DND-41 (cell line): ENCODE measurements around the gene DHX34.

Experiments used
- ATAC-seq: fragments of 200-7000 bp; cut with Tn5 transposase; 3 replicates; pipeline ENCODE4 v1.9.1; 2021; ENCODE audit warnings: low read depth; ENCODE audit not compliant: insufficient read depth
- DNase-seq: peaks from one replicate; pipeline ENCODE4 v3.0.0-alpha.2; 2020
- H2AFZ ChIP-seq: 2 replicates; pipeline ENCODE4 v1.6.0; 2012; ENCODE audit warnings: low read depth, low read length
- H3K27ac ChIP-seq: 2 replicates; pipeline ENCODE4 v1.5.1; 2012; ENCODE audit warnings: low read length, inconsistent platforms
- H3K27me3 ChIP-seq: fragments of 200-600 bp; sonication (generic); 2 replicates; pipeline ENCODE4 v1.6.0; 2012; ENCODE audit warnings: low read length, mild to moderate bottlenecking, inconsistent platforms; ENCODE audit not compliant: insufficient read depth, poor library complexity
- H3K36me3 ChIP-seq: 2 replicates; pipeline ENCODE4 v1.5.1; 2012; ENCODE audit warnings: low read length, inconsistent platforms; ENCODE audit not compliant: insufficient read depth
- H3K4me1 ChIP-seq: 2 replicates; pipeline ENCODE4 v1.5.1; 2012; ENCODE audit warnings: mild to moderate bottlenecking, low read length; ENCODE audit not compliant: insufficient read depth
- H3K4me2 ChIP-seq: 2 replicates; pipeline ENCODE4 v1.6.0; 2012; ENCODE audit warnings: mild to moderate bottlenecking, moderate library complexity, low read length, inconsistent platforms; ENCODE audit not compliant: insufficient read depth
- H3K4me3 ChIP-seq, 2 experiments: fragments of 200-600 bp in 1 of 2; shearing (Covaris generic) in 1 of 2; 2 replicates each; pipeline ENCODE4 v1.5.1; 2012 to 2016; ENCODE audit warnings: inconsistent platforms in 2 of 2, low read length in 2 of 2, mild to moderate bottlenecking in 2 of 2, low read depth in 1 of 2, moderate library complexity in 1 of 2
- H3K79me2 ChIP-seq: 2 replicates; pipeline ENCODE4 v1.6.0; 2012; ENCODE audit warnings: low read length, inconsistent platforms; ENCODE audit not compliant: insufficient read depth
- H3K9ac ChIP-seq: 2 replicates; pipeline ENCODE4 v1.6.0; 2012; ENCODE audit warnings: low read depth, mild to moderate bottlenecking, inconsistent platforms, low read length, moderate library complexity
- H3K9me3 ChIP-seq: 2 replicates; pipeline ENCODE4 v1.5.1; 2012; ENCODE audit warnings: low read length, moderate library complexity, mild to moderate bottlenecking, inconsistent platforms; ENCODE audit not compliant: insufficient read depth, severe bottlenecking
- H4K20me1 ChIP-seq: 2 replicates; pipeline ENCODE4 v1.6.0; 2012; ENCODE audit warnings: low read length; ENCODE audit not compliant: insufficient read depth
- EZH2 ChIP-seq: IDR thresholded peaks from 3 replicates; pipeline ENCODE4 v1.6.1; 2012; ENCODE audit warnings: borderline replicate concordance, low read depth, mild to moderate bottlenecking, moderate library complexity, low read length, inconsistent platforms; ENCODE audit not compliant: severe bottlenecking
- TF ChIP-seq, protein P1 (sequence below): IDR thresholded peaks from 2 replicates; pipeline ENCODE4 v1.5.1; 2012; ENCODE audit warnings: borderline replicate concordance, low read length, moderate library complexity, mild to moderate bottlenecking; ENCODE audit not compliant: poor library complexity, severe bottlenecking; ENCODE audit errors: extremely low read depth

Gene DHX34

DNA sequence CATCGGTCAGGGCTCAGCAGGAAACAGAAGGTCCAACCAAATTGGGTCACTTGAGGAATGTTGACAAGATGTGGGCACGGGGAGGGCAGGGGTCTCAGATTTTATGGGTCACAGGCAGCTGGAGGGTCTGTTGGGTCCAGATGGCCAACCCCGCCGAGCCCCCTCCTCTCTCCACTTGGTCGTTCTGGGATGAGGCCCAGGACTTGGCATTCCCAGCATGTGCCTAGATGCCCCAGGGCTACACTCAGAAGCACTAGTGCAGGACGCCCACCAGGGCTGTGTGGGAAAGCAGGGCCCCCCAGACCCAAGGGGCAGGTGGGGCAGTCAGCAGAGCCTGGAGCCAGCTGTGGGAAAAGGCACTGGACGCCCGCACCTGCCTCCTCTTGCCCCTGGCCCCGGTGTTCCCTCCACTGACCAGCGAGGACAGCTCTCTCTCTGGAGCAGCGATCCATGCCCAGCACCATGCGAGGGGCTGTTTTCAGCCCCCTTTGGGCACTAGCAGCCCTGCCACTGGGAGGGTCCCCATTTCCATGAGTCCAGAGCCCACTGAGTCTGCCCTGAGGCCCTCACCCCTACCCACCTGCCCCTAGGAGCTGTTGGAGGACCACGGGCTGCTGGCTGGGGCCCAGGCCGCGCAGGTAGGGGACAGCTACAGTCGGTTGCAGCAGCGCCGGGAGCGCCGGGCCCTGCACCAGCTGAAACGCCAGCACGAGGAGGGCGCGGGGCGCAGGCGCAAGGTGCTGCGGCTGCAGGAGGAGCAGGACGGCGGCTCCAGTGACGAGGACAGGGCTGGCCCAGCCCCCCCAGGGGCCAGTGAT lies 26.0 kb downstream of the DHX34 start:
- Histone ChIP-seq H3K4me1 (no peaks in the 10 kb centered on the region), H3K27ac (no peak overlapping the region), H3K9ac (no peak overlapping the region), H3K4me3 (no peak overlapping the region), H2AFZ (no peak overlapping the region), H3K36me3 (peaks cover 89% of the 10 kb centered on the region), H3K9me3 (no peaks in the 10 kb centered on the region), H4K20me1 (peaks cover 17% of the 10 kb centered on the region), H3K4me2 (no peak overlapping the region), H3K79me2 (no peaks in the 10 kb centered on the region), H3K27me3 (no peaks in the 10 kb centered on the region)
- TF ChIP-seq, protein P1, sequence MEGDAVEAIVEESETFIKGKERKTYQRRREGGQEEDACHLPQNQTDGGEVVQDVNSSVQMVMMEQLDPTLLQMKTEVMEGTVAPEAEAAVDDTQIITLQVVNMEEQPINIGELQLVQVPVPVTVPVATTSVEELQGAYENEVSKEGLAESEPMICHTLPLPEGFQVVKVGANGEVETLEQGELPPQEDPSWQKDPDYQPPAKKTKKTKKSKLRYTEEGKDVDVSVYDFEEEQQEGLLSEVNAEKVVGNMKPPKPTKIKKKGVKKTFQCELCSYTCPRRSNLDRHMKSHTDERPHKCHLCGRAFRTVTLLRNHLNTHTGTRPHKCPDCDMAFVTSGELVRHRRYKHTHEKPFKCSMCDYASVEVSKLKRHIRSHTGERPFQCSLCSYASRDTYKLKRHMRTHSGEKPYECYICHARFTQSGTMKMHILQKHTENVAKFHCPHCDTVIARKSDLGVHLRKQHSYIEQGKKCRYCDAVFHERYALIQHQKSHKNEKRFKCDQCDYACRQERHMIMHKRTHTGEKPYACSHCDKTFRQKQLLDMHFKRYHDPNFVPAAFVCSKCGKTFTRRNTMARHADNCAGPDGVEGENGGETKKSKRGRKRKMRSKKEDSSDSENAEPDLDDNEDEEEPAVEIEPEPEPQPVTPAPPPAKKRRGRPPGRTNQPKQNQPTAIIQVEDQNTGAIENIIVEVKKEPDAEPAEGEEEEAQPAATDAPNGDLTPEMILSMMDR = no peak
- TF ChIP-seq EZH2 = no peak
- DNase-seq = no peak
- no peak for ATAC-seq

DNA sequence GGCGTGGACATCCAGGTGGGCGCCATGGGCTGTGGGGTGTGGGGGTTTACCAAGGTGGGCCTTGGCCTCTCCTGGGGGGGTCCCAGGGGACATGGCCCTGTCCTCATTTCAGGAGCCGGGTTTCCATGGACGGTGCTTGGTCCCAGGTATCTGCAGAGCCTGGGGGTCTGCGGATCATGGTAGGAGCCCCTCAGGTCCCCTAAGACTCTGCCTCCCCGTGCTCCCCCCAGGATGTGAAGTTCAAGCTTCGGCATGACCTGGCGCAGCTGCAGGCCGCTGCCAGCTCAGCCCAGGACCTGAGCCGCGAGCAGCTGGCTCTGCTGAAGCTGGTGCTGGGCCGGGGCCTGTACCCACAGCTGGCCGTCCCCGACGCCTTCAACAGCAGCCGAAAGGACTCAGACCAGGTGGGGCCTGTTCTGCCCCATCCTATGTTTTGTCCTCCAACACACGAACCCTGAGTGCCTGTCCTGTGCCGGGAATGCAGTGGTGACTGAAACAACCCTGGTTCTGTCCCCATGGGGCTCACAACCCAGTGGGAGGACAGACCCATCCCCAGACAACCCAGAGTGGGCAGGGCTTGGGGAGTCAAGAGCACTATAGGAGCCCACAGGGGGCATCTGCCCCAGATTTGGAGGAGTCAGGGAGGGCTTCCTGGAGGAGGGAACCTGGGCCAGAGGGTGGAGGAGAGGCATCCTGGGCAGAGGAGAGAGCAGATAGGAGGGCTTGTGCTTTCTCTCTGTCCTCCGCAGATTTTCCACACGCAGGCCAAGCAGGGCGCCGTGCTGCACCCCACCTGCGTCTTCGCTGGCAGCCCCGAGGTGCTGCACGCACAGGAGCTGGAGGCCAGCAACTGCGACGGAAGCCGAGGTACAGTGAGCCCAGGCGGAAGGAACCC lies 26.8 kb downstream of the DHX34 start:
- TF ChIP-seq, protein P1 = no peak
- no peak for TF ChIP-seq EZH2
- peaks cover 92% of the 10 kb centered on the region for H3K36me3 ChIP-seq

DNA sequence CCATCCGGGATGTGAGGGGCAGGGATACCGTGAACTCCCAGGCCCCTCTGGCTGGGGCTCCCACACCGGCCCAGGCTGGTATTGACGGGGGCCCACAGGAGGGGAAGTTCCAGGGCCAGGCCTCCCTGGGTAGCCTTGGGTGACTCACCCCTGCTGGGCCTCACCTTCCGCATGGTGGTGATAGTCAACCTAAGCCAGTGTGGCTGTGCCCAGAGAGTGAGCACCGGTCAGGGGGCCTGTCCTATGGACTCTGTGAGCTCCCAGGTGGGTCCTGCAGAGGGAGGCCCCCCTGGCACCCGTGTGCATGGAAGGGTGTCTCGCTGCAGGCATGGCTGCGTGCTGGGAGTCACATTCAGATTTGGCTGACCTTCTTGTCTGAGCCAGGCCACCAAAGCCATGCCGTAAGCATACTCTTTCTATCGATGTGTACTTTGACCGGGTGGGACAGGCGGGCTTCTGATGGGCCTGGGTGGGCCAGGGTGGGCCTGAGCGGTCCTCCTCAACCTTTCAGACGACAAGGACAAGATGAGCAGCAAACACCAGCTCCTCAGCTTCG lies 27.6 kb downstream of the DHX34 start:
- Histone ChIP-seq H3K79me2 (no peaks in the 10 kb centered on the region), H3K4me2 (no peak overlapping the region), H3K36me3 (peaks cover 94% of the 10 kb centered on the region), H3K9ac (no peak overlapping the region), H3K27ac (no peak overlapping the region), H4K20me1 (peaks cover 26% of the 10 kb centered on the region), H3K9me3 (no peaks in the 10 kb centered on the region), H3K4me1 (no peaks in the 10 kb centered on the region), H3K27me3 (no peaks in the 10 kb centered on the region), H2AFZ (no peak overlapping the region), H3K4me3 (no peak overlapping the region)
- DNase-seq = no peak
- ATAC-seq = no peak
- TF ChIP-seq, protein P1 = no peak
- no peak for TF ChIP-seq EZH2

More for the DNA sequence above, 26.8 kb downstream of the DHX34 start:
- DNase-seq (no peak), ATAC-seq (no peak; the same call in 2 of the 3 replicates)
- no peak overlapping the region for H3K4me3 ChIP-seq
- no peaks in the 10 kb centered on the region for H3K4me1 ChIP-seq
- no peaks in the 10 kb centered on the region for H3K79me2 ChIP-seq
- H3K27ac ChIP-seq = no peak overlapping the region
- no peaks in the 10 kb centered on the region for H3K27me3 ChIP-seq
- peaks cover 19% of the 10 kb centered on the region for H4K20me1 ChIP-seq
- no peak overlapping the region for H3K9ac ChIP-seq
- no peak overlapping the region for H3K4me2 ChIP-seq
- H2AFZ ChIP-seq = no peak overlapping the region
- no peaks in the 10 kb centered on the region for H3K9me3 ChIP-seq
